HG03558 (cell line): Measurements from ENCODE around the gene ACADSB.

ENCODE experiments used
- ATAC-seq: cut with Tn5 transposase; IDR thresholded peaks from one replicate; pipeline ENCODE4 v1.9.1; 2021; ENCODE audit warnings: moderate number of reproducible peaks; ENCODE audit not compliant: unreplicated experiment; ENCODE audit errors: extremely low read depth

The ACADSB gene

GRCh38 chr10:123000155-123000554 lies 8.7 kb upstream of the ACADSB start:
- ATAC-seq, result no peak

- no peak for ATAC-seq
Measured at GRCh38 chr10:123001370-123001769, 7.4 kb upstream of the ACADSB start.

DNA sequence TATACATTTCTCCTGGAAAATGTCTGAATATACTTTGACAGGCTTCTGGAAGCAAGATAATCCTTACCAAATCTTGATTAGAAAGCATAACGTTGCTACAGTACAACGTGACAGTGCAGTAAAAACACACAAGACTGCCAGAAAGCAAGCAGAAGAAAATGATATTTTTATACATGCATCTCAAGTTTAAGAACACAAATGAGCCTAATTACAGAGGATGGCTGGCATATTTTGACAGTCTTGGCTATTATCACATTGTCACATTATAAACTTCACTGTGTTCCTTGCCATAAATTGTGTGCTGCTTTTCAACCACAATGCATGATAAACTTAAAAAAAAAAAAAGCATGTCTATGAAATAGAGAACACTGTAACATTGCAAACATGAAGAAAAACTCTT lies 4.5 kb upstream of the ACADSB start:
- no peak for ATAC-seq

- ATAC-seq, result no peak
Measured at GRCh38 chr10:123007558-123008354, 1.1 kb upstream of the ACADSB start.

GRCh38 chr10:123009105-123009820 lies 457 bp downstream of the ACADSB start:
- no peak for ATAC-seq

DNA sequence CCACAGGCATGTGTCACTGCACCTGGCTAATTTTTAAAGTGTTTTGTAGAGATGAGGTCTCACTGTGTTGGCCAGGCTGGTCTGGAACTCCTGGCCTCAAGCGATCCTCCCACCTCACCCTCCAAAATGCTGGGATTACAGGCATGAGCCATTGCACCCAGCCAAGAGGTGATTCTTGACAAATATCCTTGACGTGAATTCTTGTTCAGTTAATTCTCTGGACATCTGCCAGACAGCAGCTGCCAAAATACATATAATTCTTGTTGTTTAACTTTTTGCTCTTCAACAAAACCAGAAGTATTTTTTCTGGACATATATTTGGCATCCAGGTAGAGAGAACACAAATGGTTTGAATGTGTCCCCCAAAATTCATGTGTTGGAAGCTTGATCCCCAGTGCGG lies 3.2 kb downstream of the ACADSB start:
- ATAC-seq, result no peak

DNA sequence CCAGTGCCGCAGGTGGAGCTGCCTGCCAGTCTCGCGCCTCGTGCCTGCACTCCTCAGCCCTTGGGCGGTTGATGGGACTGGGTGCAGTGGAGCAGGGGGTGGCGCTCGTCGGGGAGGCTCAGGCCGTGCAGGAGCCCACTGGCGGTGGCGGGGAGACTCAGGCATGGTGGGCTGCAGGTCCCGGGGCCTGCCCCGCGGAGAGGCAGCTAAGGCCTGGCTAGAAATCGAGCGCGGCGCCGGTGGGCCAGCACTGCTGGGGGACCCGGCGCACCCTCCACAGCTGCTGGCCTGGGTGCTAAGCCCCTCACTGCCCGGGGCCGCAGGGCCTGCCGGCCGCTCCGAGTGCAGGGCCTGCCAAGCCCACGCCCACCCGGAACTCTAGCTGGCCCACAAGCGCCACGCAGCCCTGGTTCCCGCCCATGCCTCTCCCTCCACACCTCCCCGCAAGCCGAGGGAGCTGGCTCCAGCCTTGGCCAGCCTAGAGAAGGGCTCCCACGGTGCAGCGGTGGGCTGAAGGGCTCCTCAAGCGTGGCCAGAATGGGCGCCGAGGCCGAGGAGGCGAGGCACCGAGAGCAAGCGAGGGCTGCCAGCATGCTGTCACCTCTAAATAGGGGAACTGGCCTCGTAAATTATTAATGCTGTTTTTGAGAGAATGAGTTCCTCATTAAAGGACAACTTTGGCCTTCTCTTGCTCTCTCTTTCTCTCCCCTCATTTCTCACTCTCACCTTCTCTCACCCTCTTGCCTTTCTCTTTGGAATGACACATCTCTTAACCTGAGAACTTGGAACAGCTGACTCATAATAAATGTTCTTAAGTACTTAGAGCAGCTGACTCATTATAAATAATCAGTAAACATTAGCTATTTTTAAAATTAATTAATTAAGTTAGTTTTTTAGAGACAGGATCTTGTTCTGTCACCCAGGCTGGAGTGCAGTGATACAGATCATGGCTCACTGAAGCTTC lies 4.9 kb downstream of the ACADSB start:
- no peak for ATAC-seq

DNA sequence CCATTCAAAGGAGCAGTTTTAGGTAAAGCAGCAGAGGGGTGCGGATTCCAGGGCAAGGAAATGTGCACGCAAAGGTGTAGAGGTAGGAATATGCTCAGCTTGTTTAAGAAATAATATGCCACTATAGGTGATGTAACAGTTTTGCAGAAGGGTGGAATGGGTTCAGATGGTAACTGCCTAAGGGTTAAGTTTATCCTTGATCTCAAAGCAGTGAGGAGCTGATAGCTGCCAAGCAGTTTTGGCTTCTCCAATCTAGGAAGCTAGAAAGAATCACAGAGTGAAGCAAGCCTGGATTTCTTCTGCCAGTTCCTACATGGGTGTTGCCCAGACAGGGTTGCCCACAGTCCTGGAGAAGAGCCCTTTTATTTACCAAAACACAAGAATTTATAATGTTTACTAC lies 6.0 kb downstream of the ACADSB start:
- no peak for ATAC-seq

DNA sequence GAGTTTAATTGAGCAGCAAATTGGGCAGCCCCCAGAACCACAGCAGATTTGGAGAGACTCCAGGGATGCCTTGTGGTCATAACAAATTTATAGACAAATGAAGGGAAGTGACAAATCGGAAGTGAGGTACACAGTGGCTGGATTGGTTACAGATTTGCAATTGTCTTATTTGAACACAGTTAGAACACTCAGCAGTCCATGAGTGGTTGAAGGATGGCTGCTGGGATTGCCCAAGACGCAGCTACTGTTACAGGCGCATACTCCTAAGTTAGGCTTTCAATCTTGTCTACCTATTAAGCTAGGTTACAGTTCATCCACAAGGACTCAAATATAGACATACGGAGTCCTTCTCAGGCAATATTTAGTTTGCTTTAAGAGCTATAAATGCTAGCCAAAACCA lies 7.4 kb downstream of the ACADSB start:
- no peak for ATAC-seq

- ATAC-seq, result no peak
Measured at GRCh38 chr10:123017421-123018165, 8.8 kb downstream of the ACADSB start.

GRCh38 chr10:123018531-123018930 lies 9.7 kb downstream of the ACADSB start:
- no peak for ATAC-seq

- no peak for ATAC-seq
Measured at GRCh38 chr10:123019264-123019663, 10.5 kb downstream of the ACADSB start.

- ATAC-seq, result no peak
Measured at GRCh38 chr10:123019941-123020703, 11.3 kb downstream of the ACADSB start.

GRCh38 chr10:123021517-123021916 lies 12.7 kb downstream of the ACADSB start:
- no peak for ATAC-seq

DNA sequence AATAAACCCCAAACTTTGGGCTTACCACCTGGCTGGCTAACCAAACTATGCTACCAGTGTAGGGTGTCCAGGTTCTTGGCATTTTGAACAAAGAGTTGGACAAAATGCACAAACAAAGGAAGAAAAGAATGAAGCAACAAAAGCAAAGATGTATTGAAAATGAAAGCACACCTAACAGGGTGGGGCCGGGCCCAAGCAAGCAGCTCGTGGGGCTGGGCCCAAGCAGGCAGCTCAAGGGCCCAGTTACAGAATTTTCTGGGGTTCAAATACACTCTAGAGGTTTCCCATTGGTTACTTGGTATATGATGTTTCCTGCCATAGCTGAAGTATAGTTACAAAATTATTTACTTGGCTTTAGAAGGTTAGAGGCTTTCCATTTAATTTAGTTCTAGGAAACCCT lies 15.7 kb downstream of the ACADSB start:
- ATAC-seq, result no peak

DNA sequence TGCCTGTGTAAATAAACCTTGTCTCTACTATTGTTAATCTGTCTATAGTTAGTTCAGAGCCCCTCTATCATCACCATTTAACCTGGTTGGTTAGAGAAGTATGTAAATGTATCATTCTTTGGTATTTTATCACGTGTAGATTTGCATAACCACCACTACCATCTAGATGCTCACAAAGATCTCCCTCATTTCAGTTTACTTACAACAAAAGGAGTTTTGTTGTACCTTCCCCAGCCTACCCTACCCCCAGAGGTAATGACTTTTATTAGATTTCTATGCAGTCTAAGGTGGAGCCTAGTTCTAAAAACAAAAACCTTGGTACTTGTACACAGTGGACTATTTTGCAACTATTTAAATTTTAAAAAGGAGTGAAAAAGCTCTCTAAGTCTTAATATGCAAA lies 17.5 kb downstream of the ACADSB start:
- no peak for ATAC-seq

GRCh38 chr10:123027861-123028260 lies 19.1 kb downstream of the ACADSB start:
- ATAC-seq, result no peak

DNA sequence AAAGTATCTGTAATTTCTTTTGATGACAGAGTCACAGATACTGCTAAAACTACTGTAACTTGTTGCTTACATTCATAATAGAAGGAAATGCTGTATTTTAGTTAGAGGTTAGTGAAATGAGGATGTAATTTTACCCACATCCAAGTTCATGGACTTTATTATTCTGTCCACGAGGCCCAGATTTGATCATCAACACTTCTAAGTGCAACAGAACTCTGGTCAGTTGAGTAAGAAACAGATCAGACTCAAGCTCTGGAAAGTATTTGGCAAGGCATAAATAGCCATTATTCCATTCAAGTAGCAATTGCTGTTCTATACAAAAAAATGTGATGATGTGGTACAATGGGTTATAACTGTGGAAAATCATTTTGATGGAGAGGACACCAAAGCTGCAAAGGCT lies 22.3 kb downstream of the ACADSB start:
- no peak for ATAC-seq

DNA sequence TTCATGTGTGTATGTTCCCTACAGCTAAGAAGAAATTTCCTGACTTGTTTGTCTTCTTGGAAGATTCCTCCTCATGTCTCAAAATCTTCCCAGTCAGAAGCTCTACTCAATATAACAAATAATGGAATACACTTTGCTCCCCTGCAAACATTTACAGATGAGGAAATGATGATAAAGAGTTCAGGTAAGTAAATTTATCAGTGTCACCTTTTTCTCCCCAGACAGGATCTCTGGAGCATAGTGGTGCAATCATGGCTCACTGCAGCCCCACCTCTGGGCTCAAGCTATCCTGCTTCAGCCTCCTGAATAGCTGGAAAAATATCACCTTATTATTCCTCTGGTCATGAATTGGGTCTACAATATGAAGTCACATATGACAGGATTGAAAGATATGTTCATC lies 25.5 kb downstream of the ACADSB start:
- ATAC-seq, result no peak
